ENCODE measurements around the gene CUBN. TPM values are rescaled to one million over a fixed set of nuclear protein-coding genes. Genes with fewer than 3 reads are reported as not detected.

The CUBN gene
- total and polyA plus RNA-seq, 9 of the 15 experiments (the other 6 are each of a cell fraction or from before 2014, with no cell fraction given): 0.04 to 0.33 (median 0.09) TPM

DNA sequence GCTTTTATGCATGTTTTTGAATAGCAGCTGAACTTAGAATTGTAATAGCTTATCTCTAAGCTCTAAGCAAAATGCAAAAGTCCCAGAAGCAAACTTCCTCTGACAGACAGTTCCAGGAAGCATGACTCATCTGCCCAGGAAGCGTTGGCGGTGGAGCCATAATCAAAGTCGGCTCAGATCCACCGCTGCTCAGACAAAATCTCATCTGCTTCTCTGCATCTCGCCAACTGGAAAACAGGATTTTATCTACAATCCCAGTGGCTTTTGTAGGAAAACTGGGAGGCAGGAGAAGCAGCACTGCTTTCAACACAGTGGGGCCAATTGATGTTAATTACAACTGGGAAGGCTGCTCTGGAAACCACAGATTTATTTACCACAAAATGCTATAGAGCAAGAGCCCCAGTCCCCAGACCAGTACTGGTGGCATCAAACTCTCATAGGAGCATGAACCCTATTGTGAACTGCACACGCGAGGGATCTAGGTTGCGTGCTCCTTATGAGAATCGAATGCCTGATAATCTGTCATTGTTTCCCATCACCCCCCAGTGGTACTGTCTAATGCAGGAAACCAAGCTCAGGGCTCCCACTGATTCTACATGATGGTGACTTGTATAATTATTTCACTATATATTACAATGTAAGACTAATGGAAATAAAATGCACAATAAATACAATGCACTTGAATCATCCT, 99.9 kb downstream of the CUBN start (continued):
- TF ChIP-seq PTRF (tag; IDR thresholded peaks at IDR 0.05) (no peak), ZNF407 (IDR thresholded peaks at IDR 0.05; ENCODE audit: low read depth) (no peak), ZC3H11A (IDR thresholded peaks at IDR 0.05; ENCODE audit: low read depth, low read length) (no peak), FIP1L1 (IDR thresholded peaks at IDR 0.05; ENCODE audit: low read depth, low read length, poor library complexity, severe bottlenecking) (no peak), COPS2 (conservative IDR thresholded peaks at IDR 0.05) (no peak), ZBTB2 (IDR thresholded peaks at IDR 0.05) (no peak; the same call in none of the 2 replicates), RBFOX2 (IDR thresholded peaks at IDR 0.05; ENCODE audit: low read depth, low read length) (no peak), MEF2A (IDR thresholded peaks at IDR 0.05; ENCODE audit: control insufficient read depth, low read depth, low read length) (no peak), ZZZ3 (IDR thresholded peaks at IDR 0.05) (no peak), ZNF668 (CRISPR knock-in tag; IDR thresholded peaks at IDR 0.05) (no peak), MYNN (IDR thresholded peaks at IDR 0.05) (peak; percentile 60; the same call in 1 of the 2 replicates), MYNN (CRISPR knock-in tag; IDR thresholded peaks at IDR 0.05) (no peak), CAMTA2 (CRISPR knock-in tag; conservative IDR thresholded peaks at IDR 0.05) (no peak), HNRNPUL1 (IDR thresholded peaks at IDR 0.05; ENCODE audit: low read length) (no peak), NFATC3 (IDR thresholded peaks at IDR 0.05) (peak; percentile 6; the same call in 1 of the 2 replicates), ILF3 (IDR thresholded peaks at IDR 0.05; ENCODE audit: borderline replicate concordance) (no peak), HLTF (IDR thresholded peaks at IDR 0.05) (no peak), NELFE (IDR thresholded peaks at IDR 0.05; ENCODE audit: insufficient read depth, insufficient read length) (no peak), U2AF2 (optimal IDR thresholded peaks at IDR 0.05; ENCODE audit: low read depth, low read length) (no peak), GATAD2B (IDR thresholded peaks at IDR 0.05; ENCODE audit: borderline replicate concordance) (peak; percentile 82), RBM17 (IDR thresholded peaks at IDR 0.05; ENCODE audit: borderline replicate concordance, low read depth, low read length) (no peak)

All from K562 (cell line).